Naive thymus-derived CD4-positive, alpha-beta T cell (primary cell): ENCODE results near the gene CDNF. TPM values are rescaled to one million over a fixed set of nuclear protein-coding genes. Genes with fewer than 3 reads are reported as not detected.
"Not testable (repeated sequence)": the region's sequence is repeated elsewhere in the genome, so short reads cannot be mapped to it uniquely, and the experiment has no call there.

Experiments
- ATAC-seq: fragments of 150-1000 bp; cut with Tn5 transposase; 2 replicates; pipeline ENCODE4 v1.10.0; 2021; ENCODE audit warnings: mild to moderate bottlenecking, moderate library complexity
- CTCF ChIA-PET: fragments of 350-600 bp; sonication (Branson Sonifier 250); formaldehyde crosslinking; loops from one replicate; lab custom pipeline; 2021; ENCODE audit warnings: antibody characterized with exemption; lab: Charles Lee
- POLR2A ChIA-PET: fragments of 350-600 bp; sonication (Branson Sonifier 250); formaldehyde crosslinking; loops from one replicate; lab custom pipeline; 2021; ENCODE audit warnings: antibody characterized with exemption, inconsistent platforms; lab: Charles Lee
- DNase-seq, 9 donors: peaks; one replicate each; pipeline versions ENCODE4 v3.0.0 to v3.0.0-alpha.2; 2020 to 2022; ENCODE audit warnings: mixed read lengths in 1 of 9
- H3K27ac ChIP-seq: one replicate; pipeline ENCODE4 v1.7.0; 2013; ENCODE audit warnings: mild to moderate bottlenecking, low read depth, low read length, moderate library complexity
- H3K27me3 ChIP-seq, 2 donors: one replicate each; pipeline ENCODE4 v1.7.0; 2013; ENCODE audit warnings: low read length in 2 of 2, mild to moderate bottlenecking in 2 of 2, moderate library complexity in 2 of 2; ENCODE audit not compliant: control insufficient read depth in 2 of 2, insufficient read depth in 2 of 2
- H3K36me3 ChIP-seq, 3 experiments: 1 replicate in 2 of 3; 2 replicates in 1 of 3; pipeline ENCODE4 v1.7.0; 2013; ENCODE audit warnings: low read length in 3 of 3, mild to moderate bottlenecking in 3 of 3, moderate library complexity in 1 of 3; ENCODE audit not compliant: insufficient read depth in 3 of 3, control insufficient read depth in 2 of 3
- H3K4me1 ChIP-seq, 2 donors: one replicate each; pipeline ENCODE4 v1.7.0; 2013; ENCODE audit warnings: low read length in 2 of 2, mild to moderate bottlenecking in 2 of 2, moderate library complexity in 1 of 2; ENCODE audit not compliant: control insufficient read depth in 2 of 2, insufficient read depth in 2 of 2
- H3K4me3 ChIP-seq: 2 replicates; pipeline ENCODE4 v1.7.0; 2013; ENCODE audit warnings: mild to moderate bottlenecking, low read length
- H3K9me3 ChIP-seq, 3 experiments: 1 replicate in 2 of 3; 2 replicates in 1 of 3; pipeline ENCODE4 v1.7.0; 2013; ENCODE audit warnings: low read length in 3 of 3; ENCODE audit not compliant: control insufficient read depth in 2 of 3
- H3K27ac Mint-ChIP-seq, 9 donors: one replicate each; pipeline ENCODE4 v1.8.0; 2020 to 2022; ENCODE audit warnings: mixed read lengths in 9 of 9, mild to moderate bottlenecking in 8 of 9, moderate library complexity in 5 of 9, inconsistent platforms in 2 of 9
- H3K27me3 Mint-ChIP-seq, 5 donors: one replicate each; pipeline ENCODE4 v1.8.0; 2021 to 2022; ENCODE audit warnings: mixed read lengths in 5 of 5, mild to moderate bottlenecking in 1 of 5
- H3K36me3 Mint-ChIP-seq, 5 donors: one replicate each; pipeline ENCODE4 v1.8.0; 2020 to 2022; ENCODE audit warnings: mixed read lengths in 5 of 5, mild to moderate bottlenecking in 3 of 5, inconsistent platforms in 1 of 5
- H3K4me1 Mint-ChIP-seq, 7 donors: one replicate each; pipeline ENCODE4 v1.8.0; 2020 to 2022; ENCODE audit warnings: mixed read lengths in 7 of 7, mild to moderate bottlenecking in 3 of 7, inconsistent platforms in 1 of 7
- H3K4me3 Mint-ChIP-seq, 10 donors: one replicate each; pipeline ENCODE4 v1.8.0; 2020 to 2022; ENCODE audit warnings: mild to moderate bottlenecking in 10 of 10, mixed read lengths in 10 of 10, moderate library complexity in 6 of 10, inconsistent platforms in 2 of 10
- H3K9me3 Mint-ChIP-seq, 11 donors: one replicate each; pipeline ENCODE4 v1.8.0; 2020 to 2022; ENCODE audit warnings: mixed read lengths in 11 of 11, mild to moderate bottlenecking in 4 of 11, inconsistent platforms in 1 of 11, moderate library complexity in 1 of 11
- intact Hi-C, 2 donors: fragments of 100-400 bp; cut with micrococcal nuclease; formaldehyde crosslinking; loops; one replicate each; pipeline ENCODE4 v1.15.1; 2023
- polyA plus RNA-seq, 2 donors: library from polyadenylated mRNA; unstranded; fragments of 300-500 nt; fragmentation: Illumina TruSeq; gene quantifications; one replicate each; pipeline ENCODE4 v1.2.3, GENCODE V29; 2021
- total RNA-seq, 6 experiments: library from RNA in 5 of 6; stranded (reverse) in 5 of 6; gene quantifications; 1 replicate in 5 of 6; 2 replicates in 1 of 6; pipeline ENCODE4 v1.2.3 and lab custom pipeline; 2021 to 2026

Gene CDNF
- total and polyA plus RNA-seq, 7 experiments from 2014 or later: 1.0 to 8.4 (median 4.9) TPM

DNA sequence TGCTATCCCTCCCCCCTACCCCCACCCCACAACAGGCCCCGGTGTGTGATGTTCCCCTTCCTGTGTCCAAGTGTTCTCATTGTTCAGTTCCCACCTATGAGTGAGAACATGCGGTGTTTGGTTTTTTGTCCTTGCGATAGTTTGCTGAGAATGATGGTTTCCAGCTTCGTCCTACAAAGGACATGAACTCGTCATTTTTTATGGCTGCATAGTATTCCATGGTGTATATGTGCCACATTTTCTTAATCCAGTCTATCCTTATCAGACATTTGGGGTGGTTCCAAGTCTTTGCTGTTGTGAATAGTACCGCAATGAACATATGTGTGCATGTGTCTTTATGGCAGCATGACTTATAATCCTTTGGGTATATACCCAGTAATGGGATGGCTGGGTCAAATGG lies 26.6 kb upstream of the CDNF start:
- H3K4me3 ChIP-seq, POLR2A ChIA-PET, H3K27me3 Mint-ChIP-seq, H3K27me3 ChIP-seq, intact Hi-C loops, CTCF ChIA-PET, H3K9me3 Mint-ChIP-seq, H3K27ac Mint-ChIP-seq, ATAC-seq, DNase-seq, H3K9me3 ChIP-seq, H3K27ac ChIP-seq, H3K4me1 ChIP-seq, H3K4me3 Mint-ChIP-seq: not testable (repeated sequence)
- peaks cover 11 to 38% (median 21%) of the 10 kb centered on the region in 5 donors for H3K36me3 Mint-ChIP-seq
- H3K4me1 Mint-ChIP-seq: peaks cover 0 to 12% (median 3%) of the 10 kb centered on the region in 7 donors
- peaks cover 0 to 43% (median 0%) of the 10 kb centered on the region in 3 experiments for H3K36me3 ChIP-seq

GRCh38 chr10:14860791-14861190 lies 23.0 kb upstream of the CDNF start:
- DNase-seq: no peak
- Histone ChIP-seq H3K4me3 (no peak overlapping the region), H3K36me3 (peaks cover 0 to 45% (median 7%) of the 10 kb centered on the region in 3 experiments), H3K27me3 (no peaks in the 10 kb centered on the region), H3K27ac (no peak overlapping the region), H3K4me1 (no peaks in the 10 kb centered on the region), H3K9me3 (no peaks in the 10 kb centered on the region)
- Mint-ChIP-seq H3K27ac (peak overlapping the region in 5 of 9 donors; percentile 13 to 72 (median 41)), H3K4me3 (no peak overlapping the region), H3K36me3 (peaks cover 16 to 45% (median 21%) of the 10 kb centered on the region in 5 donors), H3K4me1 (peaks cover 0 to 17% (median 7%) of the 10 kb centered on the region in 7 donors), H3K9me3 (no peaks in the 10 kb centered on the region), H3K27me3 (no peaks in the 10 kb centered on the region)
- CTCF ChIA-PET: no interaction called here
- POLR2A ChIA-PET: no interaction called here
- intact Hi-C loops: no loop called here
- ATAC-seq: no peak

GRCh38 chr10:14859775-14860174 lies 21.9 kb upstream of the CDNF start:
- Histone ChIP-seq H3K9me3 (no peaks in the 10 kb centered on the region), H3K4me3 (no peak overlapping the region), H3K36me3 (peaks cover 0 to 45% (median 7%) of the 10 kb centered on the region in 3 experiments), H3K4me1 (no peaks in the 10 kb centered on the region), H3K27me3 (no peaks in the 10 kb centered on the region), H3K27ac (no peak overlapping the region)
- ATAC-seq (no peak), DNase-seq (no peak)
- Mint-ChIP-seq H3K36me3 (peaks cover 17 to 46% (median 19%) of the 10 kb centered on the region in 5 donors), H3K27ac (peak overlapping the region in 1 of 9 donors; percentile 22), H3K27me3 (no peaks in the 10 kb centered on the region), H3K4me3 (no peak overlapping the region), H3K4me1 (peaks cover 0 to 17% (median 5%) of the 10 kb centered on the region in 7 donors), H3K9me3 (no peaks in the 10 kb centered on the region)
- intact Hi-C loops: no loop called here
- ChIA-PET POLR2A (no interaction called here), CTCF (interaction anchor here (0.5 kb wide), 1 partner anchor 1220 kb away, joined by 3 read pairs; no protein-coding TSS in a partner anchor)

GRCh38 chr10:14859043-14859442 lies 21.2 kb upstream of the CDNF start:
- ChIA-PET CTCF (no interaction called here), POLR2A (no interaction called here)
- no peak for DNase-seq
- no peaks in the 10 kb centered on the region for H3K27me3 ChIP-seq
- Mint-ChIP-seq H3K9me3 (no peaks in the 10 kb centered on the region), H3K4me1 (peaks cover 0 to 17% (median 5%) of the 10 kb centered on the region in 7 donors), H3K27me3 (no peaks in the 10 kb centered on the region), H3K36me3 (peaks cover 15 to 50% (median 24%) of the 10 kb centered on the region in 5 donors), H3K4me3 (no peak overlapping the region), H3K27ac (peak overlapping the region in 1 of 9 donors; percentile 70)
- H3K4me3 ChIP-seq: no peak overlapping the region
- no peaks in the 10 kb centered on the region for H3K4me1 ChIP-seq
- no peaks in the 10 kb centered on the region for H3K9me3 ChIP-seq
- intact Hi-C loops: no loop called here
- H3K36me3 ChIP-seq: peaks cover 0 to 45% (median 7%) of the 10 kb centered on the region in 3 experiments
- ATAC-seq: no peak
- no peak overlapping the region for H3K27ac ChIP-seq

DNA sequence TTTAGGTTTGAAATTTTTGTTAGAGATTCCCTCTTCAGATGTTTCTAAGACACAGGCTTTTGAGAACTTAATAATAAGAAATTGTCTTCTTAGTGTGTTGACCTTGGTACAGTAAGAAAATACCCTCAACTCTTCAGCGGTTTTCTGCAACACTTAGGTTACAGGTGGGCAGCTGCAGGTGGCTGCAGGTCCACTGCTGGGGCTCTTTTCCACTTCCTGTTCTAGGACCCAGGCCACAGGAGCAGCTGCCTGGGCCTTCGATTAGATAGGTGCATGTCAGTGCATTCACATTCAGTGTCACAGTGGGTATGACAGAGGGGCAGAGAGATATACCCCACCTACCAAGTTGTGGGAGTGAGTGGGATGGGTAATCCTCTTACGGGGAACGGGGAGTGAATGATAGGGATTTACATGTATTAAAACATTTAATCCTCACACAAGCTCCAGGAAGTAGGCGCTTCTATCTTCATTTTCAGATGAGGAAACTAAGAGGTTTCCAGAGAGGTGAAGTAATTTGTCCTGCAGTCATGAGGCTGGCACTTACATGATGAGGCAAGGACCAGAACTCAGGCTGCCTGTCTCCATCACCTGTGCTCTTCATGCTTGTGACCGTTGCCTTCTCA lies 20.6 kb upstream of the CDNF start:
- no peaks in the 10 kb centered on the region for H3K27me3 Mint-ChIP-seq
- peaks cover 0 to 17% (median 5%) of the 10 kb centered on the region in 7 donors for H3K4me1 Mint-ChIP-seq
- H3K36me3 Mint-ChIP-seq: peaks cover 11 to 50% (median 23%) of the 10 kb centered on the region in 5 donors
- no peaks in the 10 kb centered on the region for H3K9me3 Mint-ChIP-seq
- ATAC-seq: no peak
- intact Hi-C loops: no loop called here
- Histone ChIP-seq H3K9me3 (no peaks in the 10 kb centered on the region), H3K4me1 (no peaks in the 10 kb centered on the region), H3K27me3 (no peaks in the 10 kb centered on the region), H3K27ac (no peak overlapping the region), H3K4me3 (no peak overlapping the region), H3K36me3 (peaks cover 0 to 39% (median 7%) of the 10 kb centered on the region in 3 experiments)
- POLR2A ChIA-PET: no interaction called here
- no peak for DNase-seq
- peak overlapping the region in 1 of 10 donors; percentile 28 for H3K4me3 Mint-ChIP-seq
- CTCF ChIA-PET: no interaction called here
- peak overlapping the region in 3 of 9 donors; percentile 2 to 53 (median 13) for H3K27ac Mint-ChIP-seq

GRCh38 chr10:14855453-14855852 lies 17.6 kb upstream of the CDNF start:
- ATAC-seq: no peak
- no peaks in the 10 kb centered on the region for H3K9me3 Mint-ChIP-seq
- H3K9me3 ChIP-seq: no peaks in the 10 kb centered on the region
- H3K27me3 ChIP-seq: no peaks in the 10 kb centered on the region
- H3K36me3 ChIP-seq: peaks cover 0 to 29% (median 7%) of the 10 kb centered on the region in 3 experiments
- DNase-seq: no peak
- H3K27ac Mint-ChIP-seq: no peak overlapping the region
- POLR2A ChIA-PET: no interaction called here
- no peaks in the 10 kb centered on the region for H3K27me3 Mint-ChIP-seq
- intact Hi-C loops: no loop called here
- H3K4me1 ChIP-seq: no peaks in the 10 kb centered on the region
- peaks cover 0 to 11% (median 2%) of the 10 kb centered on the region in 7 donors for H3K4me1 Mint-ChIP-seq
- peaks cover 8 to 60% (median 18%) of the 10 kb centered on the region in 5 donors for H3K36me3 Mint-ChIP-seq
- H3K27ac ChIP-seq: no peak overlapping the region
- CTCF ChIA-PET: no interaction called here
- H3K4me3 Mint-ChIP-seq: no peak overlapping the region
- no peak overlapping the region for H3K4me3 ChIP-seq

DNA sequence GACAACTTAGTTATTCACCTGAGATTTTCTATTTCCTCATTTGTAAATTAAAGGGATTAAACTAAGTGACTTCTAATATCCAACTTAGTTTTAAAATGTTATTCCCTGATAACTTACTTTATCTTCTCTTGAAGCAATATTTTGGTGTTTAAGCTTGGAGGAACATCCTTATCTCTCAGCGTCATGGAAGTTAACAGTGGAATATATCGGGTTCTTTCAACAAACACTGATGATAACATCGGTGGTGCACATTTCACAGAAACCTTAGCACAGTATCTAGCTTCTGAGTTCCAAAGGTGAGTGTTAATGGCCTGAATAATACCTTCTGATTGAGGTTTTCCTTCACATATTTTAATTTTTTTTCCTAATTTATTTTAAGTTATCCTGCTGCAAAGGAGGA lies 14.4 kb upstream of the CDNF start:
- no peak for DNase-seq
- Histone ChIP-seq H3K4me3 (no peak overlapping the region), H3K9me3 (no peaks in the 10 kb centered on the region), H3K27me3 (no peaks in the 10 kb centered on the region), H3K27ac (no peak overlapping the region), H3K4me1 (no peaks in the 10 kb centered on the region), H3K36me3 (peaks cover 0 to 12% (median 7%) of the 10 kb centered on the region in 3 experiments)
- Mint-ChIP-seq H3K9me3 (no peaks in the 10 kb centered on the region), H3K27me3 (no peaks in the 10 kb centered on the region), H3K27ac (no peak overlapping the region), H3K36me3 (peaks cover 3 to 53% (median 17%) of the 10 kb centered on the region in 5 donors), H3K4me3 (no peak overlapping the region), H3K4me1 (peaks cover 0 to 4% (median 0%) of the 10 kb centered on the region in 7 donors)
- intact Hi-C loops: no loop called here
- ChIA-PET POLR2A (no interaction called here), CTCF (interaction anchor here (0.6 kb wide), 1 partner anchor 134 kb away, joined by 3 read pairs; no protein-coding TSS in a partner anchor)
- no peak for ATAC-seq
